A673 (cell line): ENCODE measurements around the gene SEMG1. TPM values are rescaled to one million over a fixed set of nuclear protein-coding genes. Genes with fewer than 3 reads are reported as not detected.

Experiments used
- BruUV-seq: library from RNA; stranded (reverse); fragments of 400-500 nt; replicated peaks from 2 replicates; lab custom pipeline; 2021; lab: Mats Ljungman, UMichigan
- CTCF ChIA-PET: fragments of 300-600 bp; sonication (Branson Sonifier 250); formaldehyde crosslinking; loops from one replicate; lab custom pipeline; 2022; ENCODE audit warnings: antibody characterized with exemption; lab: Charles Lee
- POLR2A ChIA-PET: fragments of 300-600 bp; sonication (Branson Sonifier 250); formaldehyde crosslinking; loops from one replicate; lab custom pipeline; 2022; ENCODE audit warnings: antibody characterized with exemption; ENCODE audit not compliant: low non-redundant PET; lab: Charles Lee
- DNase-seq: peaks from one replicate; pipeline ENCODE4 v3.0.0-alpha.2; 2015; ENCODE audit warnings: low spot score
- H3K27ac ChIP-seq: fragments of 200-600 bp; sonication (generic); 2 replicates; pipeline ENCODE4 v1.5.1; 2016; ENCODE audit warnings: mixed run types, low read depth, mild to moderate bottlenecking, mixed read lengths, antibody characterized with exemption, low read length; ENCODE audit not compliant: poor library complexity, severe bottlenecking
- H3K27me3 ChIP-seq: fragments of 200-600 bp; sonication (generic); replicated peaks from 2 replicates; pipeline ENCODE4 v1.6.1; 2017; ENCODE audit warnings: mixed run types, low read depth, mild to moderate bottlenecking, mixed read lengths, antibody characterized with exemption, low read length; ENCODE audit not compliant: insufficient read depth, poor library complexity
- H3K36me3 ChIP-seq: fragments of 200-600 bp; sonication (generic); 2 replicates; pipeline ENCODE4 v1.6.1; 2016; ENCODE audit warnings: mixed run types, mild to moderate bottlenecking, mixed read lengths, antibody characterized with exemption, low read length; ENCODE audit not compliant: insufficient read depth, poor library complexity, severe bottlenecking
- H3K4me1 ChIP-seq: fragments of 200-600 bp; sonication (generic); 2 replicates; pipeline ENCODE4 v1.6.1; 2017; ENCODE audit warnings: mixed run types, mild to moderate bottlenecking, mixed read lengths, antibody characterized with exemption, low read length; ENCODE audit not compliant: insufficient read depth, poor library complexity, severe bottlenecking
- H3K4me3 ChIP-seq: fragments of 200-600 bp; sonication (generic); 2 replicates; pipeline ENCODE4 v1.5.1; 2016; ENCODE audit warnings: low read depth, mixed run types, mild to moderate bottlenecking, mixed read lengths, low read length; ENCODE audit not compliant: poor library complexity, severe bottlenecking
- H3K9me3 ChIP-seq: fragments of 200-600 bp; sonication (generic); 2 replicates; pipeline ENCODE4 v1.6.1; 2016; ENCODE audit warnings: mixed run types, low read depth, mild to moderate bottlenecking, mixed read lengths, antibody characterized with exemption, low read length; ENCODE audit not compliant: poor library complexity, severe bottlenecking
- CTCF ChIP-seq: fragments of 300-800, 200-600 bp; sonication (generic); conservative IDR thresholded peaks from 2 replicates; pipeline ENCODE4 v1.5.1; 2017; ENCODE audit warnings: low read depth, mild to moderate bottlenecking, antibody characterized with exemption, low read length, moderate library complexity, mixed read lengths
- EZH2 ChIP-seq: fragments of 200-600 bp; sonication (generic); IDR thresholded peaks from 2 replicates; pipeline ENCODE4 v1.6.1; 2017; ENCODE audit warnings: borderline replicate concordance, low read depth, mild to moderate bottlenecking, mixed read lengths, antibody characterized with exemption, low read length; ENCODE audit not compliant: poor library complexity, severe bottlenecking
- intact Hi-C: fragments of 100-400 bp; cut with micrococcal nuclease; formaldehyde crosslinking; loops from one replicate; pipeline ENCODE4 v1.10.0; 2022; ENCODE audit not compliant: unreplicated experiment
- total RNA-seq: library from RNA; stranded (reverse); gene quantifications from 2 replicates; pipeline ENCODE4 v1.2.3, GENCODE V29; 2021

Gene SEMG1
- total RNA-seq, 1 experiment from 2014 or later = 5.5 TPM

- no peaks in the 10 kb centered on the region for H3K4me1 ChIP-seq
- intact Hi-C loops = no loop called here
- TF ChIP-seq CTCF = no peak
- no peak for TF ChIP-seq EZH2
- no TSS peak for BruUV-seq
- H3K4me3 ChIP-seq = no peak overlapping the region
- no peak overlapping the region for H3K27ac ChIP-seq
- ChIA-PET CTCF (no interaction called here), POLR2A (no interaction called here)
- DNase-seq = no peak
- no peaks in the 10 kb centered on the region for H3K36me3 ChIP-seq
- no peaks in the 10 kb centered on the region for H3K9me3 ChIP-seq
- peaks cover 26% of the 10 kb centered on the region for H3K27me3 ChIP-seq
These were observed 46.4 kb downstream of the SEMG1 start for GRCh38 chr20:45253261-45253660.

- intact Hi-C loops = no loop called here
- DNase-seq = peak; percentile 20
- POLR2A ChIA-PET = no interaction called here
These were observed 47.8 kb downstream of the SEMG1 start, which contains the start of gene SLPI for GRCh38 chr20:45254383-45255262. Gene SLPI, minus strand, starts transcription at chr20:45254564. Its CDS starts 21 bp downstream, at chr20:45254543.

DNA sequence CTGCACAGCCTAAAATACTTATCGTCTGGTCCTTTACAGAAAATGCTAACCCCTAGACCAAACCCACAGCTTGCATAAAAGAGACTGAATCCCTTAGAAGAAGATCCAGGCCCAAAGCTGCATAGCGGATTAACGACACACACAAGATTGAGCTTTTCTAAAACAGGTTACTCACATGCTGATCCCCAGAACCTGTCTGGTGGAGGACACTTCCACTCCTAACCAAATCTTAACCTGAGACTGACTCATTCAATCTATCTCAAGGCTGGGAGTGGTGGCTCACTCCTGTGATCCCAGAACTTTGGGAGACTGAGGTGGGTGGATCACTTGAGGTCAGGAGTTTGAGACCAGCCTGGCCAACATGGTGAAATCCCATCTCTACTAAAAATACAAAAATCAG is 50.3 kb downstream of the SEMG1 start:
- no peak for DNase-seq
- intact Hi-C loops = no loop called here

More at GRCh38 chr20:45254383-45255262, 47.8 kb downstream of the SEMG1 start, which contains the start of gene SLPI:
- TF ChIP-seq CTCF (no peak), EZH2 (no peak)
- Histone ChIP-seq H3K9me3 (no peaks in the 10 kb centered on the region), H3K27ac (no peak within 1 kb of the TSS), H3K36me3 (no peaks in the 10 kb centered on the region), H3K27me3 (peaks cover 20% of the 10 kb centered on the region), H3K4me1 (no peaks in the 10 kb centered on the region), H3K4me3 (no peak within 1 kb of the TSS)
- CTCF ChIA-PET = interaction anchor here (0.6 kb wide), 1 partner anchor 159 kb away, joined by 4 read pairs; no protein-coding TSS in a partner anchor
- BruUV-seq = no TSS peak

More for the DNA sequence above, 50.3 kb downstream of the SEMG1 start:
- Histone ChIP-seq H3K36me3 (no peaks in the 10 kb centered on the region), H3K27ac (no peak overlapping the region), H3K27me3 (peaks cover 30% of the 10 kb centered on the region), H3K4me3 (no peak overlapping the region), H3K9me3 (no peaks in the 10 kb centered on the region), H3K4me1 (no peaks in the 10 kb centered on the region)
- ChIA-PET POLR2A (no interaction called here), CTCF (no interaction called here)
- no TSS peak for BruUV-seq
- TF ChIP-seq EZH2 (no peak), CTCF (no peak)
